K562 (cell line): ENCODE measurements around the gene GRM2. TPM values are rescaled to one million over a fixed set of nuclear protein-coding genes. Genes with fewer than 3 reads are reported as not detected.

ENCODE experiments used
- ATAC-seq: fragments of 200-7000 bp; cut with Tn5 transposase; 3 replicates; pipeline ENCODE4 v1.9.1; 2020; ENCODE audit warnings: moderate library complexity
- BruUV-seq: library from RNA; stranded (reverse); fragments of 400-500 nt; replicated peaks from 2 replicates; lab custom pipeline; 2021; lab: Mats Ljungman, UMichigan
- CTCF ChIA-PET: fragments of 300-600 bp; formaldehyde crosslinking; extraction: SDS; loops from one replicate; lab custom pipeline; 2021; ENCODE audit warnings: low intra/inter-chr PET ratio; lab: Yijun Ruan, JAX
- POLR2A ChIA-PET: fragments of 300-600, 350-650 bp; sonication (Branson Sonifier 250); formaldehyde crosslinking; extraction: SDS; loops from one replicate; lab custom pipeline; 2021; ENCODE audit warnings: antibody characterized with exemption, inconsistent platforms; lab: Yijun Ruan, JAX
- DNase-seq, 4 experiments: peaks; one replicate each; pipeline versions ENCODE4 v3.0.0 to v3.0.0-alpha.2; 2011 to 2018; ENCODE audit warnings: low spot score in 3 of 4, mixed read lengths in 3 of 4; ENCODE audit errors: extremely low read depth in 1 of 4
- FAIRE-seq: peaks from 2 replicates; lab custom pipeline; 2011; peaks lifted over from hg19 to GRCh38; lab: Jason Lieb, UNC
- H2AFZ ChIP-seq: 2 replicates; pipeline ENCODE4 v1.6.0; 2011; ENCODE audit warnings: low read depth, low read length, control low read depth, inconsistent platforms
- H3K27ac ChIP-seq: fragments of 200-600 bp; 3 replicates; pipeline ENCODE4 v1.8.0; 2011; ENCODE audit warnings: low read depth, mild to moderate bottlenecking, control low read depth, inconsistent platforms, low read length, moderate library complexity, mixed read lengths; ENCODE audit errors: extremely low read depth
- H3K27me3 ChIP-seq, 2 experiments: fragments of 300-600 bp in 1 of 2; 2 replicates in 1 of 2; 3 replicates in 1 of 2; pipeline versions ENCODE4 v1.6.0 to v1.8.0; 2011; ENCODE audit warnings: inconsistent platforms in 2 of 2, low read length in 2 of 2, mild to moderate bottlenecking in 1 of 2, mixed read lengths in 1 of 2, moderate library complexity in 1 of 2; ENCODE audit not compliant: control insufficient read depth in 2 of 2, insufficient read depth in 2 of 2
- H3K36me3 ChIP-seq: fragments of 300-600 bp; 3 replicates; pipeline ENCODE4 v1.8.0; 2011; ENCODE audit warnings: mild to moderate bottlenecking, low read length, inconsistent platforms; ENCODE audit not compliant: control insufficient read depth, insufficient read depth
- H3K4me1 ChIP-seq, 2 experiments: fragments of 200-600 bp in 1 of 2; replicated peaks in 1 of 2; 2 replicates in 1 of 2; 3 replicates in 1 of 2; pipeline versions ENCODE4 v1.5.1 to v1.8.0; 2011; ENCODE audit warnings: inconsistent platforms in 2 of 2, low read length in 2 of 2, mild to moderate bottlenecking in 1 of 2, mixed read lengths in 1 of 2, moderate library complexity in 1 of 2; ENCODE audit not compliant: control insufficient read depth in 2 of 2, insufficient read depth in 2 of 2
- H3K4me2 ChIP-seq: 2 replicates; pipeline ENCODE4 v1.6.1; 2011; ENCODE audit warnings: low read length, control low read depth, inconsistent platforms, mixed read lengths; ENCODE audit not compliant: insufficient read depth
- H3K4me3 ChIP-seq: fragments of 200-600 bp; sonication (generic), shearing (Covaris generic); 2 replicates; pipeline ENCODE4 v1.5.1; 2016; ENCODE audit warnings: control low read depth, inconsistent platforms
- H3K79me2 ChIP-seq: fragments of 200-600 bp; 3 replicates; pipeline ENCODE4 v1.8.0; 2011; ENCODE audit warnings: low read length, inconsistent platforms; ENCODE audit not compliant: control insufficient read depth, insufficient read depth
- H3K9ac ChIP-seq, 2 experiments: 2 replicates each; pipeline versions ENCODE4 v1.6.0 to v1.6.1; 2011; ENCODE audit warnings: low read depth in 2 of 2, low read length in 2 of 2, control low read depth in 1 of 2, inconsistent platforms in 1 of 2, mild to moderate bottlenecking in 1 of 2, mixed read lengths in 1 of 2; ENCODE audit not compliant: insufficient read depth in 1 of 2
- H3K9me1 ChIP-seq: one replicate; pipeline ENCODE4 v1.6.0; 2011; ENCODE audit warnings: inconsistent platforms, mild to moderate bottlenecking, low read length, moderate library complexity; ENCODE audit not compliant: control insufficient read depth, insufficient read depth
- H3K9me3 ChIP-seq: replicated peaks from 2 replicates; pipeline ENCODE4 v1.5.1; 2011; ENCODE audit warnings: low read depth, low read length, inconsistent platforms; ENCODE audit not compliant: control insufficient read depth, insufficient read depth
- H4K20me1 ChIP-seq: replicated peaks from 2 replicates; pipeline ENCODE4 v1.6.1; 2011; ENCODE audit warnings: low read length, inconsistent platforms, mixed read lengths; ENCODE audit not compliant: control insufficient read depth, insufficient read depth
- ESRRB ChIP-seq: fragments of 250-450 bp; sonication (Bioruptor Pico); IDR thresholded peaks from 2 replicates; pipeline ENCODE4 v1.5.0; 2020; ENCODE audit warnings: mild to moderate bottlenecking, moderate library complexity, borderline replicate concordance
- HNRNPH1 ChIP-seq: fragments of 200-400 bp; formaldehyde crosslinking; optimal IDR thresholded peaks from 2 replicates; pipeline ENCODE3; 2017; ENCODE audit warnings: low read depth, mild to moderate bottlenecking, low read length, moderate library complexity
- HNRNPUL1 ChIP-seq: fragments of 200-400 bp; formaldehyde crosslinking; IDR thresholded peaks from 2 replicates; pipeline ENCODE4 v1.6.1; 2017; ENCODE audit warnings: low read length
- KDM2B ChIP-seq: fragments of 250-450 bp; sonication (Bioruptor Pico); IDR thresholded peaks from 2 replicates; pipeline ENCODE4 v1.8.0; 2021; ENCODE audit warnings: mild to moderate bottlenecking, moderate library complexity
- PTBP1 ChIP-seq: fragments of 200-400 bp; formaldehyde crosslinking; IDR thresholded peaks from 2 replicates; pipeline ENCODE4 v1.6.1; 2017; ENCODE audit warnings: low read depth, low read length
- TAF9B ChIP-seq: fragments of 450-650 bp; IDR thresholded peaks from 2 replicates; pipeline ENCODE4 v1.6.1; 2018; ENCODE audit warnings: mild to moderate bottlenecking; ENCODE audit not compliant: partially characterized antibody
- ZNF444 ChIP-seq: fragments of 250-450 bp; sonication (Bioruptor Pico); IDR thresholded peaks from 2 replicates; pipeline ENCODE4 v1.4.0; 2020; ENCODE audit warnings: mild to moderate bottlenecking, moderate library complexity
- WGBS: fragments of 100-300 bp; shearing (Covaris generic); methylation state at CpG from one replicate; pipeline ENCODE4 v1.1.6; 2016; ENCODE audit warnings: low coverage, mixed read lengths; ENCODE audit not compliant: insufficient coverage; ENCODE audit errors: missing lambda C conversion rate; 5-methylcytosine and 5-hydroxymethylcytosine counted together
- in situ Hi-C: fragments of 300-500 bp; cut with MboI; formaldehyde crosslinking; loops from 4 replicates; pipeline ENCODE4 v1.15.0; 2018; ENCODE audit warnings: inconsistent platforms, mixed read lengths
- intact Hi-C: fragments of 100-400 bp; cut with micrococcal nuclease; formaldehyde crosslinking; loops from 2 replicates; pipeline ENCODE4 v1.14.2; 2022
- polyA plus RNA-seq, 8 experiments: library from polyadenylated mRNA; depleted of rRNA in 4 of 8; stranded (reverse) in 5 of 8; unstranded in 3 of 8; fragments of >200 nt; fragmentation: Nextera tagmentation in 2 of 8; fragmentation: Illumina TruSeq in 1 of 8; extraction: Ambion mirVana in 2 of 8; extraction: Trizol in 1 of 8; gene quantifications; 2 replicates each; pipeline versions ENCODE4 v1.2.1 to v1.2.3, GENCODE V29; 2011 to 2014; ENCODE audit warnings: inconsistent platforms in 1 of 8, missing spikeins in 1 of 8
- total RNA-seq, 7 experiments: library from RNA; depleted of rRNA in 6 of 7; stranded (reverse); fragments of >200 nt in 6 of 7; fragmentation: Illumina TruSeq in 2 of 7; extraction: Trizol in 2 of 7; gene quantifications; 2 replicates each; pipeline versions ENCODE4 v1.2.1 to v1.2.3, GENCODE V29; 2011 to 2021; ENCODE audit warnings: low replicate concordance in 1 of 7

GRM2 gene
- total and polyA plus RNA-seq, 9 of the 15 experiments (the other 6 are each of a cell fraction or from before 2014, with no cell fraction given) = not detected

DNA sequence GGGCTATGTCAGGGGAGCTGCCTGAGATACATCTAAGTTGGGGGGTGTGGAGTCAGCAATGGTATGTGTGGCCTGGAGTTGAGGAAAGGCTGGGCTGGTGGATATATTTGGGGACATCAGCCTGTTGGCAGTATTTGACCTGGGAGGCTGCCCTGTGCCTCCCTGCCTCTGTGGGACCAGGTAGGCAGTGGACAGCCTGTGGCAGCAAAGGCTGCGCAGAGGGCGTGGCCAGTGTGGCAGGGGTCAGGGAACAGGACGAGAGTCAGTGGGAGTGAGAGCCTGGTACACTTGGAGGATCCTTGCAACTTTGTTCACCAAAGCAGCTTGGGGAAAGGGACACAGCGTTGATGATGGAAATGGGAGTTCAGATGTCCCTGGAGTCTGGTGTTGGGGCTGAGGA is 20.8 kb upstream of the GRM2 start:
- no peak overlapping the region for H3K4me2 ChIP-seq
- ATAC-seq (no peak), FAIRE-seq (no peak), DNase-seq (no peak)
- intact Hi-C loops = no loop called here
- ChIA-PET POLR2A (no interaction called here), CTCF (no interaction called here)
- H3K4me3 ChIP-seq = no peak overlapping the region
- no peaks in the 10 kb centered on the region for H3K9me3 ChIP-seq
- H3K79me2 ChIP-seq = no peaks in the 10 kb centered on the region; the same call in none of the 3 replicates
- no TSS peak for BruUV-seq
- 0 out of 2 replicates have a peak, but pooled peaks cover 6% of the 10 kb centered on the region for H4K20me1 ChIP-seq
- WGBS = 63% methylated on average over 2 of the region's 4 CpGs
- H3K9me1 ChIP-seq = peaks cover 7% of the 10 kb centered on the region
- H3K4me1 ChIP-seq = peaks cover 22 to 29% of the 10 kb centered on the region in 2 experiments
- H3K36me3 ChIP-seq = peaks cover 54% of the 10 kb centered on the region; the same call in 2 of the 3 replicates
- no peak overlapping the region for H3K9ac ChIP-seq
- H3K27me3 ChIP-seq = no peaks in the 10 kb centered on the region
- TF ChIP-seq PTBP1 = no peak
- no peak for TF ChIP-seq KDM2B
- TF ChIP-seq ZNF444 (CRISPR knock-in tag) = no peak
- TF ChIP-seq ESRRB (CRISPR knock-in tag) = no peak
- no peak for TF ChIP-seq HNRNPUL1
- TF ChIP-seq TAF9B = no peak
- TF ChIP-seq HNRNPH1 = no peak
- in situ Hi-C loops = loop anchor here (25.0 kb wide), 1 partner anchor 1049 kb away; no protein-coding TSS in a partner anchor
- no peak overlapping the region for H2AFZ ChIP-seq
- no peak overlapping the region for H3K27ac ChIP-seq
